Muscle layer of colon (tissue), 2 donors: ENCODE results near the gene PTPRZ1.

Source experiments
- H3K27ac ChIP-seq: one replicate; pipeline ENCODE4 v1.7.0; 2013; ENCODE audit warnings: low read depth, mild to moderate bottlenecking, low read length, moderate library complexity
- H3K27me3 ChIP-seq, 2 donors: one replicate each; pipeline ENCODE4 v1.7.0; 2013; ENCODE audit warnings: low read length in 2 of 2, mild to moderate bottlenecking in 2 of 2; ENCODE audit not compliant: insufficient read depth in 2 of 2, control insufficient read depth in 1 of 2
- H3K36me3 ChIP-seq: one replicate; pipeline ENCODE4 v1.7.0; 2013; ENCODE audit warnings: mild to moderate bottlenecking, low read length; ENCODE audit not compliant: insufficient read depth
- H3K4me1 ChIP-seq: one replicate; pipeline ENCODE4 v1.7.0; 2013; ENCODE audit warnings: mild to moderate bottlenecking, low read length; ENCODE audit not compliant: insufficient read depth
- H3K4me3 ChIP-seq, 2 donors: one replicate each; pipeline ENCODE4 v1.7.0; 2013; ENCODE audit warnings: low read length in 2 of 2, low read depth in 1 of 2, mild to moderate bottlenecking in 1 of 2, moderate library complexity in 1 of 2
- H3K9ac ChIP-seq: one replicate; pipeline ENCODE4 v1.7.0; 2013; ENCODE audit warnings: low read length
- H3K9me3 ChIP-seq: one replicate; pipeline ENCODE4 v1.7.0; 2013; ENCODE audit warnings: mild to moderate bottlenecking, low read length
- donor health status: abdominal sarcoma.
- donor health status: Adenocarcinoma of cecum.

PTPRZ1 gene

DNA sequence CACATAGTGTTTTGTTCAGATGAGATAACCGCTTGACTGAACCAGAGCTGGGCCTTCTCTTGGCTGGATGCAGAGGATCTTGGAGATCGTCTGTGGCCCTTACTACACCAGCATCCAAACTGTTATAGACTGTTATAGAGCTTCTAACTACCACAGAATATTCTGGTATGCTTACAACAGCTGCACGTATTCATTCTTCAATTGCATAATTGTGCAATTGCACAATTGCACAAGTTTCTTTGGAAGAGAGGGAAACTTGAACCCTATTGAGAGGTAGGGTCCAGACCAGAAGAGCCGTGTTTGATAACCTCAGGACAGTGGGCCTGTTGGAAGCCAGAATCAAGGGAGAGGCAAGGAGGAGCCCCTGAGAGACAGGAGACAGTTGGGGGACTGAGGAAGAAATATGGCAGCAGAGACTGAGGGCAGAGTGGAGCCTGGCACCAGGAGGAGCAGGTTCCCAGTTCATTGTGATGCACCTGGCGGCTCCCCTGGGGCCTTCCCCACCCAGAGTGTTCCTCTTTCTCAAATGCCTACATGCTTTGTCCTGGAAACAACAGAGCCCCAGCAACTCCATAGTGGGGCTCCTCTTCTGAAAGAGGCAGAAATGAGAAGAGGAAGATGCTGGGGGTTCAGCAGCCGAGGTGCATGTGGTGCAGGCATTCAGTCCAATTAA, 64.1 kb downstream of the PTPRZ1 start:
- Histone ChIP-seq H3K27me3 (no peaks in the 10 kb centered on the region), H3K4me3 (no peak overlapping the region)

GRCh38 chr7:121938429-121938996, 65.6 kb downstream of the PTPRZ1 start:
- Histone ChIP-seq H3K4me3 (no peak overlapping the region), H3K36me3 (no peaks in the 10 kb centered on the region), H3K27ac (no peak overlapping the region), H3K9me3 (no peaks in the 10 kb centered on the region), H3K4me1 (no peaks in the 10 kb centered on the region), H3K27me3 (no peaks in the 10 kb centered on the region), H3K9ac (no peak overlapping the region)

More for the DNA sequence above, 64.1 kb downstream of the PTPRZ1 start:
- Histone ChIP-seq H3K4me1 (no peaks in the 10 kb centered on the region), H3K27ac (no peak overlapping the region), H3K9me3 (no peaks in the 10 kb centered on the region), H3K9ac (no peak overlapping the region), H3K36me3 (no peaks in the 10 kb centered on the region)

DNA sequence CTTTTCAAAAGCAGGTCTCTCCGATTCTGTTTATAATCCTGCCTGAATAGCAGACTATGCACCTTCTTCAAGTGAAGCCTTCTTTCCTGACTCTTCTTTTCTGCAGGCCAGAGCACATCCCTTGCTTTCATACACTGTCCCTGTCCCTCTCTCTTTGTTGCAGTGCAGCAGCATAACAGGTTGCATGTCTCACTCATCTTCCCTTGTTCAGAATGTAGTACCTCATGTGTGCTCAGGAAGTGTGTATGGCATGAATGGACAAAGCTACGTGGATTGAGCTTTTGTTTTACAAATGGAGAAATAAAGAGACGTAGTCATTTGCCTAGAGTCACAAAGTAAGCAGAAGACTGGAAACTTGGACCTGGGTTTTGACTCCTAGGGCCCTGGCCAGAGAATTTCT, 68.0 kb downstream of the PTPRZ1 start:
- Histone ChIP-seq H3K27ac (no peak overlapping the region), H3K4me1 (no peaks in the 10 kb centered on the region), H3K36me3 (no peaks in the 10 kb centered on the region), H3K9me3 (no peaks in the 10 kb centered on the region), H3K27me3 (no peaks in the 10 kb centered on the region), H3K4me3 (no peak overlapping the region), H3K9ac (no peak overlapping the region)

GRCh38 chr7:121941830-121942229, 68.9 kb downstream of the PTPRZ1 start:
- Histone ChIP-seq H3K9me3 (no peaks in the 10 kb centered on the region), H3K4me3 (no peak overlapping the region), H3K27ac (no peak overlapping the region), H3K36me3 (no peaks in the 10 kb centered on the region), H3K4me1 (no peaks in the 10 kb centered on the region), H3K27me3 (no peaks in the 10 kb centered on the region), H3K9ac (no peak overlapping the region)

GRCh38 chr7:121945066-121945465, 72.1 kb downstream of the PTPRZ1 start:
- no peak overlapping the region for H3K9ac ChIP-seq
- no peaks in the 10 kb centered on the region for H3K27me3 ChIP-seq
- no peaks in the 10 kb centered on the region for H3K36me3 ChIP-seq
- no peaks in the 10 kb centered on the region for H3K9me3 ChIP-seq
- no peak overlapping the region for H3K27ac ChIP-seq
- H3K4me3 ChIP-seq: no peak overlapping the region
- no peaks in the 10 kb centered on the region for H3K4me1 ChIP-seq

- H3K4me1 ChIP-seq: no peaks in the 10 kb centered on the region
- no peak overlapping the region for H3K4me3 ChIP-seq
- no peak overlapping the region for H3K27ac ChIP-seq
- no peaks in the 10 kb centered on the region for H3K27me3 ChIP-seq
- no peaks in the 10 kb centered on the region for H3K9me3 ChIP-seq
- H3K9ac ChIP-seq: no peak overlapping the region
- no peaks in the 10 kb centered on the region for H3K36me3 ChIP-seq
Measured at GRCh38 chr7:121945480-121946236, 72.7 kb downstream of the PTPRZ1 start.

DNA sequence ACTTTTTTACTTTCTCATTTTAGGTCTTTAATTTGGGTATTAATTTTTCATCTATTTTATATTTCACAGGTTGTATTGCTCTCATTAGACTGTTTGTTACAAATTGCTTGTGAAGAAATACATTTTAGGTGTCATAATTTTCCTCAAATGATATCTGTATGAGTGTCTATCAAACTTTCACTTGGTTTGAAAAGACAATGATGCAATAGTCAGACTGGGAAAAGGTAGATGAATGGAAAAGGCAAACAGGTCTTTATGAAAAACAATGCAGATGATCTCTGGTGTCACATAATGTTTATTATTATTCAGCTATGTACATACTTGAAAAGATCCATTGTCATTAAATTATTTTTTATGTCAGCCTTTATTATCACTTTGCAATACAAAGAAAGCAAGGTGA, 80.2 kb downstream of the PTPRZ1 start:
- Histone ChIP-seq H3K4me3 (no peak overlapping the region), H3K27me3 (no peaks in the 10 kb centered on the region), H3K36me3 (no peaks in the 10 kb centered on the region), H3K9ac (no peak overlapping the region), H3K4me1 (no peaks in the 10 kb centered on the region), H3K27ac (no peak overlapping the region), H3K9me3 (no peaks in the 10 kb centered on the region)

- Histone ChIP-seq H3K27me3 (no peaks in the 10 kb centered on the region), H3K36me3 (no peaks in the 10 kb centered on the region), H3K4me3 (no peak overlapping the region), H3K4me1 (no peaks in the 10 kb centered on the region), H3K27ac (no peak overlapping the region), H3K9ac (no peak overlapping the region), H3K9me3 (no peaks in the 10 kb centered on the region)
Measured at GRCh38 chr7:121953601-121954000, 80.6 kb downstream of the PTPRZ1 start.

GRCh38 chr7:121954803-121955202, 81.8 kb downstream of the PTPRZ1 start:
- H3K9me3 ChIP-seq: no peaks in the 10 kb centered on the region
- no peaks in the 10 kb centered on the region for H3K27me3 ChIP-seq
- H3K9ac ChIP-seq: no peak overlapping the region
- H3K36me3 ChIP-seq: no peaks in the 10 kb centered on the region
- H3K27ac ChIP-seq: no peak overlapping the region
- no peaks in the 10 kb centered on the region for H3K4me1 ChIP-seq
- no peak overlapping the region for H3K4me3 ChIP-seq

GRCh38 chr7:121957626-121958025, 84.7 kb downstream of the PTPRZ1 start:
- Histone ChIP-seq H3K36me3 (no peaks in the 10 kb centered on the region), H3K4me1 (no peaks in the 10 kb centered on the region), H3K4me3 (no peak overlapping the region)

GRCh38 chr7:121960678-121961077, 87.7 kb downstream of the PTPRZ1 start:
- Histone ChIP-seq H3K27me3 (no peaks in the 10 kb centered on the region), H3K9me3 (no peaks in the 10 kb centered on the region), H3K36me3 (no peaks in the 10 kb centered on the region), H3K4me1 (no peaks in the 10 kb centered on the region), H3K4me3 (no peak overlapping the region), H3K27ac (no peak overlapping the region), H3K9ac (no peak overlapping the region)

More at GRCh38 chr7:121957626-121958025, 84.7 kb downstream of the PTPRZ1 start:
- Histone ChIP-seq H3K9me3 (no peaks in the 10 kb centered on the region), H3K27me3 (no peaks in the 10 kb centered on the region), H3K27ac (no peak overlapping the region), H3K9ac (no peak overlapping the region)
